Left colon (tissue), 2 donors: Measurements from ENCODE around the gene CBR3. TPM values are rescaled to one million over a fixed set of nuclear protein-coding genes. Genes with fewer than 3 reads are reported as not detected.
"Not testable (repeated sequence)": the region's sequence is repeated elsewhere in the genome, so short reads cannot be mapped to it uniquely, and the experiment has no call there.

ENCODE experiments used
- ATAC-seq: fragments of 200-7000 bp; cut with Tn5 transposase; one replicate; pipeline ENCODE4 v1.9.1; 2020; ENCODE audit warnings: mild to moderate bottlenecking, moderate library complexity
- DNase-seq, 2 donors: peaks; one replicate each; pipeline ENCODE4 v3.0.0-alpha.2; 2020
- intact Hi-C, 2 donors: fragments of 100-400 bp; cut with DNase I in 1 of 2; cut with micrococcal nuclease in 1 of 2; formaldehyde crosslinking; loops; one replicate each; pipeline versions ENCODE4 v1.11.2 to v1.14.0; 2022; cut with DNase I, micrococcal nuclease
- total RNA-seq, 2 donors: library from RNA; stranded (reverse); fragmentation: NEBNext Ultra II Directional; extraction: Animal tissue kit (Norgen Biotek cat#: 25700); gene quantifications; one replicate each; pipeline ENCODE4 v1.2.1, GENCODE V29; 2021
- donor health status: DM: no; HTN: no; CAD: no.
- donor health status: DM: yes; HTN: yes; CAD: no.

The CBR3 gene
- total RNA-seq, 2 donors from 2014 or later: 1.3 to 2.2 TPM

GRCh38 chr21:36144233-36144632, 9.4 kb downstream of the CBR3 start:
- not testable (repeated sequence) for DNase-seq, ATAC-seq
- intact Hi-C loops: loop anchor here in 1 of 2 donors (10.0 kb wide), 1 partner anchor 191 kb away; no protein-coding TSS in a partner anchor

GRCh38 chr21:36145259-36145658, 10.4 kb downstream of the CBR3 start:
- intact Hi-C loops: loop anchor here in 1 of 2 donors (10.0 kb wide), 1 partner anchor 190 kb away; no protein-coding TSS in a partner anchor
- DNase-seq: no peak
- no peak for ATAC-seq

- ATAC-seq (no peak), DNase-seq (no peak)
- intact Hi-C loops: loop anchor here in 1 of 2 donors (10.0 kb wide), 1 partner anchor 187 kb away; no protein-coding TSS in a partner anchor
Measured at GRCh38 chr21:36147911-36148310, 13.0 kb downstream of the CBR3 start.

GRCh38 chr21:36148886-36149285, 14.0 kb downstream of the CBR3 start:
- intact Hi-C loops: loop anchor here in 1 of 2 donors (10.0 kb wide), 1 partner anchor 186 kb away; no protein-coding TSS in a partner anchor
- no peak for DNase-seq
- no peak for ATAC-seq

GRCh38 chr21:36149788-36150711, 15.2 kb downstream of the CBR3 start:
- DNase-seq (no peak), ATAC-seq (peak; percentile 63)
- intact Hi-C loops: loop anchor here in 1 of 2 donors (10.0 kb wide), 1 partner anchor 185 kb away; no protein-coding TSS in a partner anchor

- intact Hi-C loops: no loop called here
- DNase-seq (peak; percentile 74 to 77), ATAC-seq (peak; percentile 40)
Measured at GRCh38 chr21:36155603-36156338, 20.9 kb downstream of the CBR3 start.

GRCh38 chr21:36156339-36156814, 21.5 kb downstream of the CBR3 start:
- intact Hi-C loops: no loop called here
- DNase-seq (peak; percentile 99 to 100), ATAC-seq (peak; percentile 76)

- DNase-seq (peak; percentile 60 to 76), ATAC-seq (peak; percentile 39)
- intact Hi-C loops: no loop called here
Measured at GRCh38 chr21:36156815-36157670, 22.2 kb downstream of the CBR3 start, which contains the start of gene DOP1B. Gene DOP1B (plus strand): TSS chr21:36156824. CDS start chr21:36164734, 7,910 bp downstream.

- ATAC-seq (peak; percentile 43), DNase-seq (peak; percentile 66 to 77)
- intact Hi-C loops: no loop called here
Measured at GRCh38 chr21:36159356-36159921, 24.6 kb downstream of the CBR3 start.

GRCh38 chr21:36160850-36161178, 25.9 kb downstream of the CBR3 start:
- DNase-seq (no peak), ATAC-seq (no peak)

GRCh38 chr21:36162631-36163030, 27.8 kb downstream of the CBR3 start:
- intact Hi-C loops: no loop called here
- ATAC-seq (no peak), DNase-seq (no peak)

More at GRCh38 chr21:36160850-36161178, 25.9 kb downstream of the CBR3 start:
- intact Hi-C loops: no loop called here

GRCh38 chr21:36163750-36164741, 29.2 kb downstream of the CBR3 start:
- DNase-seq (peak in 1 of 2 donors; percentile 57), ATAC-seq (peak; percentile 60)

GRCh38 chr21:36165356-36165755, 30.5 kb downstream of the CBR3 start:
- ATAC-seq (no peak), DNase-seq (no peak)
- intact Hi-C loops: no loop called here

More at GRCh38 chr21:36163750-36164741, 29.2 kb downstream of the CBR3 start:
- intact Hi-C loops: no loop called here

GRCh38 chr21:36166705-36167104, 31.8 kb downstream of the CBR3 start:
- intact Hi-C loops: no loop called here
- ATAC-seq: peak; percentile 65
- DNase-seq: peak; percentile 48 to 61

- intact Hi-C loops: no loop called here
- ATAC-seq (no peak), DNase-seq (no peak)
Measured at GRCh38 chr21:36167541-36167940, 32.7 kb downstream of the CBR3 start.

- intact Hi-C loops: no loop called here
- ATAC-seq (no peak), DNase-seq (no peak)
Measured at GRCh38 chr21:36169470-36170128, 34.7 kb downstream of the CBR3 start.
